HEK293T (cell line): ENCODE results near the gene COL4A3.

Experiments
- CTBP1 ChIP-seq: fragments of 450-650 bp; IDR thresholded peaks from 2 replicates; pipeline ENCODE4 v1.6.1; 2016; ENCODE audit warnings: borderline replicate concordance
- ELF4 ChIP-seq: fragments of 450-650 bp; IDR thresholded peaks from 2 replicates; pipeline ENCODE4 v1.6.1; 2017; ENCODE audit warnings: antibody characterized with exemption
- FOXM1 ChIP-seq: fragments of 450-650 bp; IDR thresholded peaks from 2 replicates; pipeline ENCODE4 v1.6.1; 2017; ENCODE audit warnings: mild to moderate bottlenecking, borderline replicate concordance
- HDGF ChIP-seq: fragments of 450-650 bp; IDR thresholded peaks from 2 replicates; pipeline ENCODE4 v1.6.1; 2017; ENCODE audit warnings: antibody characterized with exemption, borderline replicate concordance
- LEF1 ChIP-seq: fragments of 450-650 bp; IDR thresholded peaks from 2 replicates; pipeline ENCODE4 v1.6.1; 2017; ENCODE audit warnings: mild to moderate bottlenecking, borderline replicate concordance
- NFRKB ChIP-seq: fragments of 450-650 bp; IDR thresholded peaks from 2 replicates; pipeline ENCODE4 v1.6.1; 2016; ENCODE audit warnings: mild to moderate bottlenecking, moderate library complexity
- PKNOX1 ChIP-seq: fragments of 450-650 bp; IDR thresholded peaks from 2 replicates; pipeline ENCODE4 v1.6.1; 2016
- SP1 ChIP-seq: fragments of 450-650 bp; IDR thresholded peaks from 2 replicates; pipeline ENCODE4 v1.6.1; 2017
- ZNF384 ChIP-seq: fragments of 450-650 bp; IDR thresholded peaks from 2 replicates; pipeline ENCODE4 v1.6.1; 2016

GRCh38 chr2:227163998-227164762 is at the start of gene COL4A3, which contains the start of gene COL4A4:
- TF ChIP-seq ELF4 (no peak), ZNF384 (no peak), PKNOX1 (no peak), FOXM1 (no peak), CTBP1 (no peak), HDGF (no peak), NFRKB (no peak), LEF1 (no peak), SP1 (no peak)
